NT2/D1 (cell line): Measurements from ENCODE around the gene PLK5.
A peak's percentile ranks its signal among the peaks of the same experiment; 100 is the strongest.

Source experiments
- DNase-seq: peaks from one replicate; pipeline ENCODE4 v3.0.0-alpha.2; 2011; ENCODE audit warnings: low read depth, low spot score
- H3K27me3 ChIP-seq: 2 replicates; pipeline ENCODE4 v1.6.0; 2011; ENCODE audit warnings: mild to moderate bottlenecking; ENCODE audit not compliant: insufficient read length, insufficient read depth
- H3K36me3 ChIP-seq: 2 replicates; pipeline ENCODE4 v1.6.1; 2011; ENCODE audit warnings: mild to moderate bottlenecking, low read length, mixed read lengths; ENCODE audit not compliant: insufficient read depth, insufficient read length
- H3K4me1 ChIP-seq: 2 replicates; pipeline ENCODE4 v1.5.1; 2011; ENCODE audit not compliant: insufficient read depth, insufficient read length
- H3K4me3 ChIP-seq: 2 replicates; pipeline ENCODE4 v1.5.1; 2011; ENCODE audit warnings: low read depth; ENCODE audit not compliant: insufficient read length
- H3K9ac ChIP-seq: 2 replicates; pipeline ENCODE4 v1.6.0; 2011; ENCODE audit warnings: low read depth; ENCODE audit not compliant: insufficient read length
- H3K9me3 ChIP-seq: 2 replicates; pipeline ENCODE4 v1.5.1; 2011; ENCODE audit warnings: mild to moderate bottlenecking, low read length; ENCODE audit not compliant: insufficient read depth
- SUZ12 ChIP-seq: IDR thresholded peaks from 2 replicates; pipeline ENCODE4 v1.6.1; 2011; ENCODE audit not compliant: insufficient read length, insufficient read depth; ENCODE audit errors: extremely low read depth
- YY1 ChIP-seq: IDR thresholded peaks from 2 replicates; pipeline ENCODE4 v1.6.1; 2011; ENCODE audit not compliant: insufficient read length, insufficient read depth
- ZNF274 ChIP-seq: IDR thresholded peaks from 2 replicates; pipeline ENCODE4 v1.6.1; 2011; ENCODE audit warnings: mild to moderate bottlenecking, low read depth, low read length

The PLK5 gene

DNA sequence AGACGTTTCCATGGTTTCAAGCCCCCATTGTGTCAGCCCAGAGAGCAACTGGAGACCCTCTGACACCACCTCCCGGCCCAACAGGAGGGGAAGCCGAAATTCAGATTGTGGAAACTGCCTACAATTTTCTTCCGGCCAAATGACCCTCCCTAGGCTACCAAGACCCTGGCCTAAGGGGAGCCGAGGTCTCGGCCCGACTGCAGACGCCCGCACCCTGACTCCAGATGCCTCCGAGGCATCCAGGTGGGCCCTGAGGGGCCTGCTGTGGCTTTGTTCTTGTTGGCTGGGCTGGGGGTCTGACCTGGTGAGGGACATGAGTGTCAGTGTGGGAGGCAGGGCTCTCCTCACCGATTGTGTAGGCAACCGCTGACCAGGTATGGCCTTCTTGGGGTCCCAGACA lies 34.7 kb downstream of the PLK5 start:
- Histone ChIP-seq H3K9ac (peak overlapping the region; percentile 32), H3K36me3 (peaks cover 69% of the 10 kb centered on the region)

DNA sequence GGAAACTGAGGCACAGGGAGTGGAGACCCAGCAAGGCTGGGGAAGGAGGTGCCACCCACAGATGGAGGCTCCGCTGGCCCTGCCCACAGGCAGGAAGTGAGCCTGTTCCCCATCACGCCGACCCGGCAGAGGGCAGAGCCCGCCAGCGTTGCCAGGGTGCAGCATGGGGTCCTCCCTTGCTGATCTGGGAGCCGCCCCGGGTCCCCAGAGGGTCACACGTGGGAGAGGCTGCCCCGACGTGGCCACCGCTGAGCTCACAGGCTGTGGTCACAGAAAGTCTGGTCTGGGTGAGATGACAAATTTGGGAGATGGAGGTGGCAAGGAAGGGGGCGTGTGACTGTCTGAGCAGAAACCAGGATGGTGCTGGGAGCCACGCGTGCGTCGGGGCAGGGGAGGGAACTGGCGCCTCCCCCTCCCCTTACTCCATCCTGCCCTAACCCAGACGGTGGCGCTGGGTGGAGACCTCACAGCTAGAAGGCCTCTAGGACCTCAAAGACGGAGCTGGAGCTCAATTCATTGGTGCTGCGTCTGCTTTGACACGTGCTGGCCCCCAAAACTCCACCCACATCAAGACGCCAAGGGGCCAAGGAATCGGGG lies 36.5 kb downstream of the PLK5 start:
- peaks cover 76% of the 10 kb centered on the region for H3K36me3 ChIP-seq
- H3K27me3 ChIP-seq, result no peaks in the 10 kb centered on the region
- no peaks in the 10 kb centered on the region for H3K9me3 ChIP-seq
- no peak for DNase-seq
- peaks cover 18% of the 10 kb centered on the region for H3K4me1 ChIP-seq
- H3K4me3 ChIP-seq, result no peak overlapping the region
- peak overlapping the region; percentile 10 for H3K9ac ChIP-seq
- TF ChIP-seq SUZ12, result no peak

More for the DNA sequence above, 34.7 kb downstream of the PLK5 start:
- TF ChIP-seq YY1 (no peak), SUZ12 (no peak), ZNF274 (no peak)
- H3K27me3 ChIP-seq, result no peaks in the 10 kb centered on the region
- H3K4me3 ChIP-seq, result no peak overlapping the region
- DNase-seq, result no peak
- H3K4me1 ChIP-seq, result peaks cover 20% of the 10 kb centered on the region
- no peaks in the 10 kb centered on the region for H3K9me3 ChIP-seq

DNA sequence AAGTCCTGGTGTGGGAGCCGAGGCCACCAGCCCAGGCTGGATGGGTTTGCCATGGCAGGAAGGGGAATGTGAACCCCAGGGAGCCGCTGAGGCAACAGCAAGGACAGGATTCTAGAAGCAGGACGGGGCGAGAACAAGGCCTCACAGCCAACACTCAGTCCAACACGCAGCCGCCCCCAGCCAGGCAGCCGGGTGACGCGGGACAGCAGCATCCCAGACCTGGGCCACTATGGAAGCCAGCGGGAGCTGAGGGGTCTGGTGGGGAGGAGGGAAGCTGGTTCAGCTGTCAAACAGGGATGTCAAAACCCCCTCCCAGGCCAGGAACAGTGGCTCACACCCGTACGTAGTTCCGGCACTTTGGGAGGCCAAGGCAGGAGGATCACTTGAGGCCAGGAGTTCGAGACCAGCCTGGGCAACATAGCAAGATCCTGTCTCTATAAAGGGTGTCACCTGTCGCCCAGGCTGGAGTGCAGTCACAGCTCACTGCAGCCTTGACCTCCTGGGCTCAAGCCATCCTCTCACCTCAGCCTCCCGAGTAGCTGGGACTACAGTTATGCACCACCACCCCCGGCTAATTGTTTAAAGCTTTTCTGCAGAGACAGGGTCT lies 37.5 kb downstream of the PLK5 start:
- Histone ChIP-seq H3K4me3 (no peak overlapping the region), H3K27me3 (no peaks in the 10 kb centered on the region), H3K4me1 (peaks cover 24% of the 10 kb centered on the region), H3K36me3 (peaks cover 75% of the 10 kb centered on the region), H3K9me3 (no peaks in the 10 kb centered on the region), H3K9ac (no peak overlapping the region)
- DNase-seq, result no peak
- TF ChIP-seq SUZ12, result no peak
- TF ChIP-seq YY1, result no peak
- TF ChIP-seq ZNF274, result no peak

DNA sequence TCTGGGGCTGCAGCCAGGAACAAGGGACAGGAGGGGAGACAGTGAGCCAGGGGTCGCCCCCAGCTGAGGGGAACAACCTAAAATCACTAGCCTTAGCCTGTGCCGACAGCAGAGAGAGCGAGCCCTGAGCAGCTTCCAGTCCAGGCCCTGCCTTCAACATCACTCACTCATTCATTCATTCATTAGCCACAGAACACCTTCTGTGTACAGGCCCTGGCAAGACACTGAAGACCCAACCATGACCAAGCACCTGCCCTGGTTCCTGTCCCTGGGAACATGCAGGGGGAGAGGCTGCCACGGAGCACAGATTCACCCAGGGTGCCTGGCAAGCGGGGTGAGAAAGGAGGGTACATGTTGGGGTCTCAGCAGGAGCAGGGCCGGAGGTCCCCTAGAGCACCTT lies 39.4 kb downstream of the PLK5 start:
- no peak for DNase-seq
- Histone ChIP-seq H3K9ac (peak overlapping the region; percentile 1), H3K36me3 (peaks cover 69% of the 10 kb centered on the region)

DNA sequence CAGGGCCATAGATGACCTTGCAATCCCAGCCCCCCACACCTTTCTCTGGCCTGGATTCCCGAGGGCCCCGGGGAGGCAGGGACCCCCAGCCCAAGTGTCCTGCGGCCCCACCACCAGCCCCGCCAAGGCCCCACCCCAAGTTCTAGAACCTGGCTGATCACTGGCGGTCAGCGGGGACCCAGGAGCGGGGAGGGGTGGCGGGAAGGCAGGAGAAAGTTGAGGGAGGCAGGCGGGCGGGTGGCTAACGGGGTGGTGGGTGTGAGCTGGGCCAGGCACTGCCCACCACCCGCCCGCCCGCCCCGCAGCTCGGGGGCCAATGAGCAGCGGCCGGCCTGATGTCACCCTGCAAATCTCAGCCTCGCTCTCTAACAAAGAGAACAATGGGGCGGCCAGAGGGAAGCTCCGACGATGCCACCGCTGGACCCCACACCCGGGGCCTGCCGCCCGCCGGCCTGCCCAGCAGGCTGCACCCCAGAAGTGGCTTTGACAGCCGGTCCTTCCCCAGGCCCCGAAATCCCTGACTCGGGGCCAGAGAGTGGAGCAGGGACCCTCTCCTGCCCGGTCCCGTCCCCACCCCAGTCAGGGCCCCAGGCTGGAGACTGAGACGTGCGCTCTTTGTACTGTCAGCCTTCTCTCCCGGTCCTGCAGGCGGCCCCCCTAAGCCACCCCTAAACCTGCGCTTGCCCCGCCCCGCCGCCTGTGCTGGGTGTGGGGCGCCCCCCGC lies 42.7 kb downstream of the PLK5 start:
- peaks cover 12% of the 10 kb centered on the region for H3K27me3 ChIP-seq
- peak overlapping the region; percentile 96 for H3K9ac ChIP-seq
- peaks cover 7% of the 10 kb centered on the region; the same call in 1 of the 2 replicates for H3K9me3 ChIP-seq
- peaks cover 43% of the 10 kb centered on the region for H3K36me3 ChIP-seq
- peak overlapping the region; percentile 89 for H3K4me3 ChIP-seq
- H3K4me1 ChIP-seq, result peaks cover 21% of the 10 kb centered on the region
- TF ChIP-seq SUZ12 (no peak), YY1 (no peak), ZNF274 (no peak)
- DNase-seq, result peak; percentile 63

More for the DNA sequence above, 39.4 kb downstream of the PLK5 start:
- Histone ChIP-seq H3K4me3 (no peak overlapping the region), H3K9me3 (no peaks in the 10 kb centered on the region), H3K27me3 (no peaks in the 10 kb centered on the region), H3K4me1 (peaks cover 24% of the 10 kb centered on the region)
- no peak for TF ChIP-seq ZNF274
- TF ChIP-seq YY1, result no peak
- no peak for TF ChIP-seq SUZ12

DNA sequence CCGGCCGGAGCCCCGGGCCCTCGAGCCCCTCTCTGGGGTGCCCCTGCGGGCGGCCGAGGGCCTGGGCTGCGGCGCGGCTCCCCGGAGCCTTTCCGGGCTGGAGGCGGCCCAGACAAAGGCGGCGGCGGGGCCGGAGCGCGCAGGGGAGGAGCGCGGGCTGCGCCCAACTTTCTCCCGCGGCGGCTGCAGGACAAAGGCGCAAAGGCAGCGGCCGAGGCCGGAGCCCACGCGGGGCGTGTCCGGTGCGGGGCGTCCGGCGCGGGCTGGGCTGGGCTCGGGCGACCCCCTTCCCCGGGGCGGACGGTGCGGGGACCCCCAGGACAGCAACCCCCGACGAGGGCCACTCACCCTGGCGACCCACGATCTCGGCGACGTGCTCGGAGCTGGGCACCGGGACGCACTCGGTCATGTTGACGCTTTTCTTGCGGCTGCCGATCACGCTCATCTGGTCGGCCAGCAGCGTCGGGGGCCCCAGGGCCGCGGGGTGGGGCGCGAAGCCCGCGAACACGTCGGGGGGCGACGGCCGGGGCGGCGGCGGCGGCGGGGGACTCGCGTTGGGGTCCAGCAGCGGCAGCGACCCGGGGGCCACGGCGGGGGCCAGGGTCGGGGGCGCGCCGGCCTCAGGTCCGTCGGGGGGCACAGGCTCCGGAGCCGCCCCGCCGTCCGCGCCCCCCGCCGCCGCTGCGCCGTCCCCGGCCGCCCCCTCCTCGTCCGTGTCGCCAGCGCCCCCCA lies 43.4 kb downstream of the PLK5 start:
- Histone ChIP-seq H3K9me3 (peaks cover 7% of the 10 kb centered on the region; the same call in 1 of the 2 replicates), H3K9ac (peak overlapping the region; percentile 96), H3K4me3 (peak overlapping the region; percentile 89), H3K4me1 (peaks cover 21% of the 10 kb centered on the region), H3K27me3 (peaks cover 12% of the 10 kb centered on the region), H3K36me3 (peaks cover 41% of the 10 kb centered on the region)
- DNase-seq, result no peak
- TF ChIP-seq ZNF274 (no peak), SUZ12 (no peak), YY1 (no peak)

DNA sequence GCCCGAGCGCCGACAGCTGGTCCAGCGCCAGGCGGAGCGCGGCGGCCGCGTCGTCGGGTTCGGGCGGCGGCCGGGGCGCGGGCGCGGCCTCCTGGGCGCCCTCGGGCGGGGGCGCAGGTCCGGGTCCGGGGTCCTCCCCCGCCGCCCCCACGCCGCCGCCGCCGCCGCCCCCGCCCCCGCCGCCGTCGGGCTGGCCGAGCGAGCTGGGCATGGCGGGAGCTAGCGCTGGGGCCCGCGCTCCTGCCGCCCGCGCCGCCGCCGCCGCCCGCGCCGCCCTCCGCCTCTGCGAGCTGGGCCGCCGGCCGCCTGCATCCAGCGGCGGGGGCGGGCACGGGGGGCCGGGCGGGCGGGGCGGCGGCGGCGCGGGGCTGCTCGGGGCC lies 44.0 kb downstream of the PLK5 start:
- H3K9me3 ChIP-seq, result peaks cover 7% of the 10 kb centered on the region; the same call in 1 of the 2 replicates
- H3K27me3 ChIP-seq, result peaks cover 12% of the 10 kb centered on the region
- no peak for DNase-seq
- peak overlapping the region; percentile 96 for H3K9ac ChIP-seq
- TF ChIP-seq ZNF274 (no peak), SUZ12 (no peak), YY1 (no peak)
- H3K4me1 ChIP-seq, result peaks cover 24% of the 10 kb centered on the region
- peaks cover 36% of the 10 kb centered on the region for H3K36me3 ChIP-seq
- no peak overlapping the region for H3K4me3 ChIP-seq
